Karpas-422 (cell line): Measurements from ENCODE around the gene NEMF. TPM values are rescaled to one million over a fixed set of nuclear protein-coding genes. Genes with fewer than 3 reads are reported as not detected.
"Not testable (repeated sequence)": the region's sequence is repeated elsewhere in the genome, so short reads cannot be mapped to it uniquely, and the experiment has no call there.

Experiments used
- DNase-seq: peaks from one replicate; pipeline ENCODE4 v3.0.0-alpha.2; 2015
- H2AFZ ChIP-seq: fragments of 200-600 bp; sonication (generic); 2 replicates; pipeline ENCODE4 v1.6.1; 2014; ENCODE audit warnings: antibody characterized with exemption, low read length, mixed read lengths
- H3K27ac ChIP-seq: fragments of 200-600 bp; sonication (generic); 2 replicates; pipeline ENCODE4 v1.5.1; 2014; ENCODE audit warnings: mild to moderate bottlenecking, low read length, moderate library complexity
- H3K27me3 ChIP-seq: fragments of 200-600 bp; sonication (generic); 2 replicates; pipeline ENCODE4 v1.6.1; 2014; ENCODE audit warnings: low read length, mixed read lengths
- H3K36me3 ChIP-seq: fragments of 200-600 bp; sonication (generic); 2 replicates; pipeline ENCODE4 v1.6.1; 2014; ENCODE audit warnings: low read length, mixed read lengths; ENCODE audit not compliant: insufficient read depth
- H3K4me1 ChIP-seq: fragments of 200-600 bp; sonication (generic); 2 replicates; pipeline ENCODE4 v1.6.1; 2014; ENCODE audit warnings: mild to moderate bottlenecking, low read length, mixed read lengths
- H3K4me2 ChIP-seq: fragments of 200-600 bp; sonication (generic); 2 replicates; pipeline ENCODE4 v1.6.1; 2014; ENCODE audit warnings: low read length, low read depth, mild to moderate bottlenecking; ENCODE audit not compliant: poor library complexity, severe bottlenecking
- H3K4me3 ChIP-seq: fragments of 200-600 bp; sonication (generic); 2 replicates; pipeline ENCODE4 v1.5.1; 2014; ENCODE audit warnings: mild to moderate bottlenecking, antibody characterized with exemption, low read length, mixed read lengths
- H3K79me2 ChIP-seq: fragments of 200-600 bp; sonication (generic); 2 replicates; pipeline ENCODE4 v1.6.1; 2014; ENCODE audit warnings: mild to moderate bottlenecking, low read length, mixed read lengths
- H3K9ac ChIP-seq: fragments of 200-600 bp; sonication (generic); 2 replicates; pipeline ENCODE4 v1.6.0; 2014; ENCODE audit warnings: low read length
- H3K9me2 ChIP-seq: fragments of 200-600 bp; sonication (generic), shearing (Covaris generic); replicated peaks from 2 replicates; pipeline ENCODE4 v1.6.0; 2014; ENCODE audit warnings: mild to moderate bottlenecking, low read length, moderate library complexity; ENCODE audit not compliant: insufficient read depth
- H3K9me3 ChIP-seq: fragments of 300-700, 200-600 bp; sonication (generic); 2 replicates; pipeline ENCODE4 v1.6.1; 2014; ENCODE audit warnings: low read length, mixed read lengths
- H4K20me1 ChIP-seq: fragments of 200-600 bp; sonication (generic); 2 replicates; pipeline ENCODE4 v1.6.1; 2014; ENCODE audit warnings: mild to moderate bottlenecking, antibody characterized with exemption, low read length, low read depth; ENCODE audit not compliant: insufficient read depth
- total RNA-seq: library from RNA; depleted of rRNA; stranded (reverse); fragments of >200 nt; shearing (Covaris generic); gene quantifications from 2 replicates; pipeline ENCODE4 v1.2.3, GENCODE V29; 2014; ENCODE audit warnings: low replicate concordance

The NEMF gene
- total RNA-seq, 1 experiment from 2014 or later: 160 TPM

DNA sequence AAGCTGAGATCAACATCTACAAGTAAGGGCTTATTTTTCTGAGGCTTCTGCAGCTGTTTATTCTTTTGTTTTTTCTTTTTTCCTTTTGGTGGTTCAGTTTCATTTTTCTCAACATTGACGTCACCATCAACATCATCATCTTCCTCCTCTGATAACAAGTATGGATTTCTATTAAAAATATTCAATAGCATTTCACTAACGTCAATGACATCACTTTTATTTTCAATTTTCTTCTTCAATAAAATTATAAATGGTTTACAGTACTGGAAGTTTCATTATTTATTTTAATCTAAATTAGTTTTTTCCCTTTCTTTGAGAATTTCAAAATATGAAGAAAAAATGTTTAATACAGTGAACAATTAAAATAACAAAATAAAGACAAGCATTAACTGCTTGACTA is 23.9 kb downstream of the NEMF start:
- Histone ChIP-seq H3K9me2 (no peaks in the 10 kb centered on the region), H4K20me1 (no peaks in the 10 kb centered on the region), H3K4me1 (no peaks in the 10 kb centered on the region; the same call in 1 of the 2 replicates), H3K4me2 (no peak overlapping the region), H3K9ac (no peak overlapping the region), H3K9me3 (no peaks in the 10 kb centered on the region), H3K4me3 (no peak overlapping the region), H3K27ac (no peak overlapping the region), H3K27me3 (no peaks in the 10 kb centered on the region), H2AFZ (no peak overlapping the region), H3K36me3 (peaks cover 87% of the 10 kb centered on the region), H3K79me2 (peaks cover 9% of the 10 kb centered on the region; the same call in 1 of the 2 replicates)
- DNase-seq: no peak

DNA sequence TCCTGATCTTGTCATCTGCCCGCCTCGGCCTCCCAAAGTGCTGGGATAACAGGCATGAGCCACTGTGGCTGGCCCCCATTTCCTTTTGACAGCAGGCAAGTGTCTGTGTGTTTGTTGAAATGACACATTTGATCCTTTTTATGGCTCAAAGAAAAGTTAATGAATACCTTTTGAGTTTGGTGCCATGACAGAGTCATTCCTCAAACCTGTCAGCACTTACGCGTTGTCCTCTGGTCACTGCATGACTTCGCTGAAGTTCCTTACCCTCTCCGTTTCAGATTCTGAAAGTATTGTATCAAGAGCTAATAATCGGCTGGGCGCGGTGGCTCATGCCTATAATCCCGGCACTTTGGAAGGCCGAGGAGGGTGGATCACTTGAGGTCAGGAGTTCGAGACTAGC is 32.4 kb downstream of the NEMF start:
- no peaks in the 10 kb centered on the region for H4K20me1 ChIP-seq
- H3K27ac ChIP-seq: no peak overlapping the region
- no peak overlapping the region for H3K9ac ChIP-seq
- no peaks in the 10 kb centered on the region for H3K9me2 ChIP-seq
- H3K4me2 ChIP-seq: no peak overlapping the region
- H3K4me3 ChIP-seq: no peak overlapping the region
- no peak for DNase-seq
- H3K4me1 ChIP-seq: no peaks in the 10 kb centered on the region
- no peak overlapping the region for H2AFZ ChIP-seq
- H3K79me2 ChIP-seq: peaks cover 18% of the 10 kb centered on the region; the same call in 1 of the 2 replicates
- H3K36me3 ChIP-seq: peaks cover 69% of the 10 kb centered on the region
- no peaks in the 10 kb centered on the region for H3K9me3 ChIP-seq
- H3K27me3 ChIP-seq: no peaks in the 10 kb centered on the region

DNA sequence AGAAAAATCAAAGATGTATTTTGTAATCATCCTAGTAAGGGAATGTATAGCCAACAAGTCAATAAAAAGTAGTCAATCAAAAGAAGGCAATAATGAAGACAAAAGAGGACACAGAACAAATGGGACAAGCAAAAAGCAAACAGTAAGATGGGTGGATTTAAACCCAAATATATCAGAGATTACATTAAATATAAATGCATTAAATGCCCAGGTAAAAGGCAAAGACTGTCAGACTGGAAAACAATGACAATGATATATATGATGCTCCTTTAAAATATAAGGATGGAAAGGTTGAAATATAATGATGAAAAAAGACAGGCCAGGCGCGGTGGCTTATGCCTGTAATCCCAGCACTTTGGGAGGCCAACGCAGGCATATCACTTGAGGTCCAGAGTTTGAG is 35.7 kb downstream of the NEMF start:
- DNase-seq: no peak
- H3K4me1 ChIP-seq: no peaks in the 10 kb centered on the region
- H3K27ac ChIP-seq: no peak overlapping the region
- no peak overlapping the region for H3K4me3 ChIP-seq
- no peak overlapping the region for H3K4me2 ChIP-seq
- H3K27me3 ChIP-seq: no peaks in the 10 kb centered on the region
- peaks cover 72% of the 10 kb centered on the region for H3K36me3 ChIP-seq
- no peak overlapping the region for H3K9ac ChIP-seq
- H3K9me2 ChIP-seq: no peaks in the 10 kb centered on the region
- 0 out of 2 replicates have a peak, but pooled peaks cover 8% of the 10 kb centered on the region for H3K79me2 ChIP-seq
- H4K20me1 ChIP-seq: no peaks in the 10 kb centered on the region
- no peaks in the 10 kb centered on the region for H3K9me3 ChIP-seq
- no peak overlapping the region for H2AFZ ChIP-seq

DNA sequence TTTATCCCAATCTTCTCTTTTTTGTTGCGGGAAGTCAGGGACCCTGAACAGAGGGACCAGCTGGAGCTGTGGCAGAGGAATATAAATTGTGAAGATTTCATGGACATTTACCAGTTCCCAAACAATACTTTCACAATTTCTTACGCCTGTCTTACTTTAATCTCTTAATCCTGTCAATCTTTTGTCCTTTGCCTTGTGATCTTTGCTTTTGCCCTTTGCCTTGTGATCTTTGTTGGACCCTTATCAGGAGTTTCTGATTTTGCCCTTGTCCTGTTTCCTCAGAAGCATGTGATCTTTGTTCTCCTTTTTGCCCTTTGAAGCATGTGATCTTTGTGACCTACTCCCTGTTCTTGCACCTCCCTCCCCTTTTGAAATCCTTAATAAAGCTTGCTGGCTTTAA is 36.5 kb downstream of the NEMF start:
- not testable (repeated sequence) for H3K9me3 ChIP-seq

GRCh38 chr14:49808780-49809179 is 43.8 kb downstream of the NEMF start:
- peaks cover 71% of the 10 kb centered on the region for H3K36me3 ChIP-seq

More for the DNA sequence above, 36.5 kb downstream of the NEMF start:
- not testable (repeated sequence) for H3K9ac ChIP-seq, H3K27me3 ChIP-seq, DNase-seq, H3K4me2 ChIP-seq, H3K79me2 ChIP-seq, H3K27ac ChIP-seq, H3K4me1 ChIP-seq, H4K20me1 ChIP-seq, H3K4me3 ChIP-seq, H3K9me2 ChIP-seq, H2AFZ ChIP-seq
- peaks cover 79% of the 10 kb centered on the region for H3K36me3 ChIP-seq

GRCh38 chr14:49796025-49796424 is 56.6 kb downstream of the NEMF start:
- Histone ChIP-seq H3K4me3 (no peak overlapping the region), H3K4me1 (peaks cover 25% of the 10 kb centered on the region), H3K36me3 (peaks cover 76% of the 10 kb centered on the region), H2AFZ (no peak overlapping the region), H3K27ac (no peak overlapping the region), H3K4me2 (no peak overlapping the region), H4K20me1 (no peaks in the 10 kb centered on the region), H3K27me3 (no peaks in the 10 kb centered on the region), H3K9ac (no peak overlapping the region), H3K79me2 (peaks cover 22% of the 10 kb centered on the region), H3K9me3 (no peaks in the 10 kb centered on the region), H3K9me2 (no peaks in the 10 kb centered on the region)
- no peak for DNase-seq

More at GRCh38 chr14:49808780-49809179, 43.8 kb downstream of the NEMF start:
- Histone ChIP-seq H3K4me2 (no peak overlapping the region), H3K27ac (no peak overlapping the region), H3K9me3 (no peaks in the 10 kb centered on the region), H3K9ac (no peak overlapping the region), H2AFZ (no peak overlapping the region), H3K9me2 (no peaks in the 10 kb centered on the region), H4K20me1 (no peaks in the 10 kb centered on the region), H3K4me1 (no peaks in the 10 kb centered on the region), H3K27me3 (no peaks in the 10 kb centered on the region), H3K4me3 (no peak overlapping the region), H3K79me2 (peaks cover 15% of the 10 kb centered on the region; the same call in 1 of the 2 replicates)
- no peak for DNase-seq

DNA sequence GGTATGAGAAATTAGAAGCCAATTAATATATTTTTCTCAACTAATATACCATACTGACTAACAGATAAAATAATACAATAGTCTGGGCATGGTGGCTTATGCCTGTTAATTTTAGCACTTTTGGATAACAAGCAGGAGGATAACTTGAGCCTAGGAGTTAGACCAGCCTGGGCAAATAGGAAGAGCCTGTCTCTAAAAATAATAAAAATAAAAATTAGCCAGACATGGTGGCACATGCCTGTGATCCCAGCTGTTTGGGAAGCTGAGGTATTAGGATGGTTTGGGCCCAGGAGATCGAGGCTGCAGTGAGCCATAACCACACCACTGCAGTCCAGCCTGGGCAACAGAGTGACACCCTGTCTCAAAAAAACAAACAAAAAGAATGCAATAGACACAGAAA is 60.0 kb downstream of the NEMF start:
- no peaks in the 10 kb centered on the region for H3K27me3 ChIP-seq
- H3K27ac ChIP-seq: no peak overlapping the region
- H3K9me2 ChIP-seq: no peaks in the 10 kb centered on the region
- H4K20me1 ChIP-seq: no peaks in the 10 kb centered on the region
- H3K79me2 ChIP-seq: peaks cover 19% of the 10 kb centered on the region
- H3K9ac ChIP-seq: no peak overlapping the region
- no peaks in the 10 kb centered on the region for H3K9me3 ChIP-seq
- H2AFZ ChIP-seq: no peak overlapping the region
- H3K36me3 ChIP-seq: peaks cover 73% of the 10 kb centered on the region
- H3K4me3 ChIP-seq: no peak overlapping the region
- H3K4me2 ChIP-seq: no peak overlapping the region
- peaks cover 9% of the 10 kb centered on the region for H3K4me1 ChIP-seq
- no peak for DNase-seq

DNA sequence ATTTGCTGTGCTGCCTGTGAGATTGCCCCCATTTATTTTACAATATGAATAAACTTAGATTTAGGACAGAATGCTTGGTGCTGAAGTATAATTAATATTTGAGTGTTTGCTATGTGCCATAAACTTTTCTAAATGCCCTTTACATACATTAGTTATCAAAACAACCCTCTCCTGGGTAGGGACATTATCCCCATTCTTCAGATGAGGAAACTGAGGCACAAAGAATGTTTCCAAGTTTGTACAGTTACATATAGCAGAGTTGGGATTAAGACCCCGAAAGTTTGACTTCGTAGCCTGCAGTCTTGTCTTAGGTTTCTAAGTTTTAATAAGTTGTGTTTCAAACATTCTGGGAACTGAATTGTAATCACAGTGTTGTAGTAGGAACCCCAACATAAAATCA is 66.3 kb downstream of the NEMF start:
- H3K4me3 ChIP-seq: no peak overlapping the region
- no peaks in the 10 kb centered on the region for H3K9me2 ChIP-seq
- no peak overlapping the region for H3K9ac ChIP-seq
- H3K27me3 ChIP-seq: no peaks in the 10 kb centered on the region
- peaks cover 82% of the 10 kb centered on the region for H3K36me3 ChIP-seq
- H4K20me1 ChIP-seq: no peaks in the 10 kb centered on the region
- no peak for DNase-seq
- H3K27ac ChIP-seq: no peak overlapping the region
- H2AFZ ChIP-seq: no peak overlapping the region
- H3K4me2 ChIP-seq: no peak overlapping the region
- no peaks in the 10 kb centered on the region for H3K9me3 ChIP-seq
- peaks cover 8% of the 10 kb centered on the region; the same call in 1 of the 2 replicates for H3K79me2 ChIP-seq
- no peaks in the 10 kb centered on the region for H3K4me1 ChIP-seq
